ENCODE results near the gene KIF3C.

Gene KIF3C

GRCh38 chr2:26010943-26011342 is 28.6 kb upstream of the KIF3C start:
- TF ChIP-seq REST (IDR thresholded peaks at IDR 0.05; ENCODE audit: insufficient read depth in 1 of 2, low read depth in 2 of 2, low read length in 2 of 2) (no peak), SIN3A (IDR thresholded peaks at IDR 0.05; ENCODE audit: borderline replicate concordance, insufficient read depth, low read length) (no peak), TAF1 (IDR thresholded peaks at IDR 0.05; ENCODE audit: borderline replicate concordance, insufficient read depth, low read length) (no peak), POLR2AphosphoS5 (IDR thresholded peaks at IDR 0.05; ENCODE audit: low read depth, low read length) (no peak)

- no peak for TF ChIP-seq POLR2AphosphoS5 (IDR thresholded peaks at IDR 0.05; ENCODE audit: low read depth, low read length)
- no peak for TF ChIP-seq SIN3A (IDR thresholded peaks at IDR 0.05; ENCODE audit: borderline replicate concordance, insufficient read depth, low read length)
- TF ChIP-seq TAF1 (IDR thresholded peaks at IDR 0.05; ENCODE audit: borderline replicate concordance, insufficient read depth, low read length): no peak
- no peak for TF ChIP-seq REST (IDR thresholded peaks at IDR 0.05; ENCODE audit: insufficient read depth in 1 of 2, low read depth in 2 of 2, low read length in 2 of 2)
- TF ChIP-seq FOXP2 (optimal IDR thresholded peaks at IDR 0.05; ENCODE audit: borderline replicate concordance, extremely low read depth, extremely low read length, insufficient read depth): no peak
Observed at GRCh38 chr2:26009567-26009963, 27.3 kb upstream of the KIF3C start.

- TF ChIP-seq REST (IDR thresholded peaks at IDR 0.05; ENCODE audit: insufficient read depth in 1 of 2, low read depth in 2 of 2, low read length in 2 of 2) (no peak), SIN3A (IDR thresholded peaks at IDR 0.05; ENCODE audit: borderline replicate concordance, insufficient read depth, low read length) (no peak), POLR2AphosphoS5 (IDR thresholded peaks at IDR 0.05; ENCODE audit: low read depth, low read length) (no peak), TAF1 (IDR thresholded peaks at IDR 0.05; ENCODE audit: borderline replicate concordance, insufficient read depth, low read length) (no peak), FOXP2 (optimal IDR thresholded peaks at IDR 0.05; ENCODE audit: borderline replicate concordance, extremely low read depth, extremely low read length, insufficient read depth) (no peak)
Observed at GRCh38 chr2:26008851-26009566, 26.7 kb upstream of the KIF3C start.

GRCh38 chr2:26008095-26008494 is 25.8 kb upstream of the KIF3C start:
- TF ChIP-seq SIN3A (IDR thresholded peaks at IDR 0.05; ENCODE audit: borderline replicate concordance, insufficient read depth, low read length) (no peak), TAF1 (IDR thresholded peaks at IDR 0.05; ENCODE audit: borderline replicate concordance, insufficient read depth, low read length) (no peak)

GRCh38 chr2:26002632-26003310 is 20.5 kb upstream of the KIF3C start:
- TF ChIP-seq TAF1 (IDR thresholded peaks at IDR 0.05; ENCODE audit: borderline replicate concordance, insufficient read depth, low read length): no peak
- no peak for TF ChIP-seq SIN3A (IDR thresholded peaks at IDR 0.05; ENCODE audit: borderline replicate concordance, insufficient read depth, low read length)
- no peak for TF ChIP-seq REST (IDR thresholded peaks at IDR 0.05; ENCODE audit: insufficient read depth in 1 of 2, low read depth in 2 of 2, low read length in 2 of 2)
- TF ChIP-seq FOXP2 (optimal IDR thresholded peaks at IDR 0.05; ENCODE audit: borderline replicate concordance, extremely low read depth, extremely low read length, insufficient read depth): no peak
- TF ChIP-seq POLR2AphosphoS5 (IDR thresholded peaks at IDR 0.05; ENCODE audit: low read depth, low read length): no peak

Measured in PFSK-1 (cell line).